Kidney (tissue), 14 donors: ENCODE measurements around the gene KDELR3. TPM values are rescaled to one million over a fixed set of nuclear protein-coding genes. Genes with fewer than 3 reads are reported as not detected.
A peak's percentile ranks its signal among the peaks of the same experiment; 100 is the strongest.

Experiments used
- DNase-seq, 5 donors: peaks; one replicate each; pipeline ENCODE4 v3.0.0-alpha.2; 2013 to 2020
- FAIRE-seq: peaks from 2 replicates; lab custom pipeline; 2012; peaks lifted over from hg19 to GRCh38; lab: Jason Lieb, UNC
- H3K27ac ChIP-seq, 2 donors: one replicate each; pipeline ENCODE4 v1.7.0; 2013; ENCODE audit warnings: low read depth in 2 of 2, low read length in 2 of 2, inconsistent platforms in 1 of 2
- H3K27me3 ChIP-seq: one replicate; pipeline ENCODE4 v1.7.1; 2013; ENCODE audit warnings: low read length, inconsistent platforms; ENCODE audit not compliant: control insufficient read depth, insufficient read depth
- H3K36me3 ChIP-seq, 3 donors: one replicate each; pipeline versions ENCODE4 v1.7.0 to v1.7.1; 2013; ENCODE audit warnings: low read length in 3 of 3, control low read depth in 1 of 3, inconsistent platforms in 1 of 3; ENCODE audit not compliant: insufficient read depth in 3 of 3, control insufficient read depth in 2 of 3
- H3K4me1 ChIP-seq, 3 donors: one replicate each; pipeline versions ENCODE4 v1.7.0 to v1.7.1; 2013; ENCODE audit warnings: low read length in 3 of 3, inconsistent platforms in 1 of 3, low read depth in 1 of 3; ENCODE audit not compliant: control insufficient read depth in 2 of 3, insufficient read depth in 2 of 3
- H3K4me3 ChIP-seq, 3 donors: one replicate each; pipeline versions ENCODE4 v1.7.0 to v1.8.1; 2013; ENCODE audit warnings: low read length in 3 of 3, control low read depth in 1 of 3, inconsistent platforms in 1 of 3
- H3K9ac ChIP-seq, 3 donors: one replicate each; pipeline versions ENCODE4 v1.7.0 to v1.7.1; 2013; ENCODE audit warnings: low read length in 3 of 3, control low read depth in 1 of 3, inconsistent platforms in 1 of 3
- H3K9me3 ChIP-seq, 3 donors: one replicate each; pipeline versions ENCODE4 v1.7.0 to v1.7.1; 2013; ENCODE audit warnings: low read length in 3 of 3, control low read depth in 1 of 3, inconsistent platforms in 1 of 3; ENCODE audit not compliant: control insufficient read depth in 2 of 3, insufficient read depth in 1 of 3
- CTCF ChIP-seq: IDR thresholded peaks from 3 replicates; pipeline ENCODE4 v1.5.1; 2012; ENCODE audit warnings: mild to moderate bottlenecking, moderate library complexity, borderline replicate concordance; ENCODE audit not compliant: insufficient read depth; ENCODE audit errors: extremely low read depth
- intact Hi-C: fragments of 100-400 bp; cut with DNase I; formaldehyde crosslinking; loops from one replicate; pipeline ENCODE4 v1.11.1; 2022
- polyA plus RNA-seq: library from polyadenylated mRNA; stranded (reverse); fragments of 350-450 nt; fragmentation: Illumina TruSeq; extraction: RNeasy Lipid Tissue Mini Kit (QIAGEN cat#74804); gene quantifications from one replicate; pipeline ENCODE4 v1.2.3, GENCODE V29; 2014; ENCODE audit warnings: low read depth, low replicate concordance; ENCODE audit not compliant: insufficient read depth
- total RNA-seq: library from RNA; stranded (reverse); fragmentation: NEBNext Ultra II Directional; extraction: Animal tissue kit (Norgen Biotek cat#: 25700); gene quantifications from one replicate; pipeline ENCODE4 v1.2.1, GENCODE V29; 2021
- donor health status: control.
- donor health status: control.
- donor health status: control.
- donor health status: control.
- donor health status: control.
- donor health status: DM: yes; HTN: yes; CAD: no.
- donor health status: Normal renal cell carcinoma (clear cell type).

Gene KDELR3
- total and polyA plus RNA-seq, 2 donors from 2014 or later: 11.4 to 16.7 TPM

- FAIRE-seq (no peak), DNase-seq (no peak)
- Histone ChIP-seq H3K27me3 (peaks cover 12% of the 10 kb centered on the region), H3K4me1 (peaks cover 0 to 2% (median 0%) of the 10 kb centered on the region in 3 donors), H3K36me3 (no peaks in the 10 kb centered on the region), H3K9me3 (no peaks in the 10 kb centered on the region), H3K9ac (no peak overlapping the region), H3K27ac (no peak overlapping the region), H3K4me3 (no peak overlapping the region)
- intact Hi-C loops: no loop called here
- TF ChIP-seq CTCF: no peak
Measured at GRCh38 chr22:38451404-38451803, 16.5 kb upstream of the KDELR3 start.

- no peak for TF ChIP-seq CTCF
- Histone ChIP-seq H3K9me3 (no peaks in the 10 kb centered on the region), H3K36me3 (no peaks in the 10 kb centered on the region), H3K27me3 (peaks cover 12% of the 10 kb centered on the region), H3K9ac (no peak overlapping the region), H3K4me1 (peaks cover 0 to 2% (median 0%) of the 10 kb centered on the region in 3 donors), H3K27ac (no peak overlapping the region), H3K4me3 (no peak overlapping the region)
- intact Hi-C loops: no loop called here
- DNase-seq (no peak), FAIRE-seq (no peak)
Measured at GRCh38 chr22:38451864-38452263, 16.0 kb upstream of the KDELR3 start.

GRCh38 chr22:38452373-38453065, 15.4 kb upstream of the KDELR3 start:
- H3K36me3 ChIP-seq: no peaks in the 10 kb centered on the region
- DNase-seq (peak in 3 of 5 donors; percentile 52 to 56 (median 53)), FAIRE-seq (no peak)
- H3K9ac ChIP-seq: no peak overlapping the region
- no peaks in the 10 kb centered on the region for H3K9me3 ChIP-seq
- H3K4me1 ChIP-seq: peaks cover 0 to 2% (median 0%) of the 10 kb centered on the region in 3 donors
- no peak overlapping the region for H3K4me3 ChIP-seq
- H3K27me3 ChIP-seq: peaks cover 12% of the 10 kb centered on the region
- intact Hi-C loops: no loop called here
- H3K27ac ChIP-seq: no peak overlapping the region
- no peak for TF ChIP-seq CTCF
